Mesendoderm (in vitro differentiated cells): ENCODE measurements around the gene C1orf174.

Experiments
- DNase-seq: peaks from one replicate; pipeline ENCODE4 v3.0.0; 2013
- H2AK5ac ChIP-seq: 2 replicates; pipeline ENCODE4 v1.6.1; 2013; ENCODE audit warnings: low read length, inconsistent platforms
- H2BK120ac ChIP-seq: 2 replicates; pipeline ENCODE4 v1.6.1; 2013; ENCODE audit warnings: low read depth, mild to moderate bottlenecking, low read length, moderate library complexity, mixed read lengths
- H2BK15ac ChIP-seq: replicated peaks from 2 replicates; pipeline ENCODE4 v1.6.1; 2013; ENCODE audit warnings: low read depth, mild to moderate bottlenecking, moderate library complexity
- H2BK5ac ChIP-seq: 2 replicates; pipeline ENCODE4 v1.6.1; 2013; ENCODE audit warnings: low read length, inconsistent platforms
- H3K18ac ChIP-seq: 2 replicates; pipeline ENCODE4 v1.6.1; 2013; ENCODE audit warnings: mild to moderate bottlenecking, low read length, mixed read lengths
- H3K23ac ChIP-seq: one replicate; pipeline ENCODE4 v1.6.1; 2013; ENCODE audit warnings: low read length
- H3K27ac ChIP-seq: 2 replicates; pipeline ENCODE4 v1.5.1; 2013; ENCODE audit warnings: low read depth, mild to moderate bottlenecking, inconsistent platforms, low read length, moderate library complexity
- H3K27me3 ChIP-seq: 2 replicates; pipeline ENCODE4 v1.6.1; 2013; ENCODE audit warnings: low read length, control low read depth, mild to moderate bottlenecking, inconsistent platforms; ENCODE audit not compliant: insufficient read depth, poor library complexity
- H3K36me3 ChIP-seq: 2 replicates; pipeline ENCODE4 v1.6.1; 2013; ENCODE audit warnings: low read length, inconsistent platforms; ENCODE audit not compliant: control insufficient read depth, insufficient read depth
- H3K4ac ChIP-seq: one replicate; pipeline ENCODE4 v1.6.1; 2013; ENCODE audit warnings: low read depth, mild to moderate bottlenecking, low read length, moderate library complexity
- H3K4me1 ChIP-seq: 2 replicates; pipeline ENCODE4 v1.6.1; 2013; ENCODE audit warnings: low read depth, low read length, inconsistent platforms; ENCODE audit not compliant: control insufficient read depth
- H3K4me2 ChIP-seq: 2 replicates; pipeline ENCODE4 v1.6.1; 2013; ENCODE audit warnings: low read length
- H3K4me3 ChIP-seq: 2 replicates; pipeline ENCODE4 v1.5.1; 2013; ENCODE audit warnings: mild to moderate bottlenecking, low read length
- H3K56ac ChIP-seq: one replicate; pipeline ENCODE4 v1.6.1; 2013; ENCODE audit warnings: low read length
- H3K79me1 ChIP-seq: 2 replicates; pipeline ENCODE4 v1.6.1; 2013; ENCODE audit warnings: low read length, inconsistent platforms
- H3K79me2 ChIP-seq: 2 replicates; pipeline ENCODE4 v1.6.1; 2013; ENCODE audit warnings: mild to moderate bottlenecking, low read length; ENCODE audit not compliant: control insufficient read depth, insufficient read depth
- H3K9ac ChIP-seq: 2 replicates; pipeline ENCODE4 v1.6.1; 2013; ENCODE audit warnings: low read length, inconsistent platforms
- H4K5ac ChIP-seq: one replicate; pipeline ENCODE4 v1.6.1; 2013; ENCODE audit warnings: low read length
- H4K8ac ChIP-seq: one replicate; pipeline ENCODE4 v1.6.1; 2013; ENCODE audit warnings: low read depth, mild to moderate bottlenecking, control low read depth, low read length, moderate library complexity
- WGBS: extraction: QIAGEN DNeasy Blood & Tissue Kit; methylation state at CpG from one replicate; pipeline ENCODE4 v1.1.7; 2013; ENCODE audit warnings: low lambda C conversion rate, missing lambda C conversion rate; ENCODE audit not compliant: insufficient coverage; ENCODE audit errors: extremely low coverage; 5-methylcytosine and 5-hydroxymethylcytosine counted together

C1orf174 gene

DNA sequence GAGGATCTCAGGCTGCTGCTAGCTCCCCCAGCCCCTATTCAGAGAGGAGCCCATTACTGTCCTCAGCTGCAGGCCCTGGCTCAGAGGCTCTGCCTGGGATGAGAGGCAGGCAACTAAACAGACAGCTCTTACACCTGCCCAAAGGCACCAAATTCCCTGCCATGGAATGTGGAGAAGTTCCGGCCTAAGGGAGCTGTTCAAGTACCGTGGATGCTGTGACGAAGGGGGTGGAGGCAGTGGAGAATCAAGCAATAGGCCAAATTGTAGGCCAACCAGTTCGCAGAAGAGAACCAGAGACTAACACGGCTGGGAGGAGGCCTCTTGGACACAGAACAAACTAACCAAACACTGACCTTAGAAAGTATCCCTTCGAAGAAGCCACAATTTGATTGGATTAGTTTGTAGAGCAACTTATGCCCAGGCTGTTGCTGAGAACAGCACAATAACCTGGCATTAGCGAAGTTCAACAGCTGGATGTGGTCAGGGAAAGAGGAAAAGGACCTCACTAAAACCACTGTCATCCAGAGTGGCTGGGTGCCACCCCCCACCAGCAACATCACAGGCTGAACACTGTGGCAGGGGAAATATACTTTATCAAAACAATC, 3.6 kb downstream of the C1orf174 start:
- WGBS = no CpG with 5 or more reads among the region's 7 CpGs

GRCh38 chr1:3895951-3896325, 4.1 kb downstream of the C1orf174 start:
- no peak overlapping the region for H3K9ac ChIP-seq
- no peak overlapping the region for H2BK120ac ChIP-seq
- WGBS = no CpG with 5 or more reads among the region's 4 CpGs

More for the DNA sequence above, 3.6 kb downstream of the C1orf174 start:
- Histone ChIP-seq H4K8ac (no peak overlapping the region), H3K18ac (no peak overlapping the region), H3K4me1 (no peaks in the 10 kb centered on the region), H3K79me2 (peaks cover 52% of the 10 kb centered on the region), H2AK5ac (no peak overlapping the region), H2BK15ac (no peak overlapping the region), H3K27ac (no peak overlapping the region), H3K27me3 (no peaks in the 10 kb centered on the region), H3K79me1 (peaks cover 27% of the 10 kb centered on the region), H2BK120ac (no peak overlapping the region), H3K4ac (no peak overlapping the region), H3K4me3 (no peak overlapping the region), H3K36me3 (peaks cover 4% of the 10 kb centered on the region), H3K56ac (no peak overlapping the region), H3K9ac (no peak overlapping the region), H3K4me2 (no peak overlapping the region), H3K23ac (no peak overlapping the region), H2BK5ac (no peak overlapping the region), H4K5ac (no peak overlapping the region)
- peak; percentile 45 for DNase-seq

GRCh38 chr1:3895279-3895950, 4.7 kb downstream of the C1orf174 start:
- Histone ChIP-seq H3K56ac (no peak overlapping the region), H2AK5ac (no peak overlapping the region), H3K36me3 (peaks cover 6% of the 10 kb centered on the region), H2BK5ac (no peak overlapping the region), H3K18ac (no peak overlapping the region), H3K79me2 (peaks cover 52% of the 10 kb centered on the region), H3K4me3 (no peak overlapping the region), H3K27ac (no peak overlapping the region), H3K23ac (no peak overlapping the region), H3K4me1 (no peaks in the 10 kb centered on the region), H3K4ac (no peak overlapping the region), H3K9ac (no peak overlapping the region), H4K8ac (no peak overlapping the region), H3K4me2 (no peak overlapping the region), H2BK15ac (no peak overlapping the region), H2BK120ac (no peak overlapping the region), H3K79me1 (peaks cover 28% of the 10 kb centered on the region), H3K27me3 (no peaks in the 10 kb centered on the region), H4K5ac (no peak overlapping the region)
- no CpG with 5 or more reads among the region's 13 CpGs for WGBS
- no peak for DNase-seq

More at GRCh38 chr1:3895951-3896325, 4.1 kb downstream of the C1orf174 start:
- Histone ChIP-seq H2BK5ac (no peak overlapping the region), H3K79me2 (peaks cover 52% of the 10 kb centered on the region), H3K18ac (no peak overlapping the region), H2BK15ac (no peak overlapping the region), H3K4me1 (no peaks in the 10 kb centered on the region), H3K56ac (no peak overlapping the region), H3K36me3 (peaks cover 6% of the 10 kb centered on the region), H2AK5ac (no peak overlapping the region), H3K23ac (no peak overlapping the region), H3K4ac (no peak overlapping the region), H3K4me3 (no peak overlapping the region), H4K5ac (no peak overlapping the region), H4K8ac (no peak overlapping the region), H3K4me2 (no peak overlapping the region), H3K27me3 (no peaks in the 10 kb centered on the region), H3K27ac (no peak overlapping the region), H3K79me1 (peaks cover 28% of the 10 kb centered on the region)
- no peak for DNase-seq

- Histone ChIP-seq H3K27ac (no peak overlapping the region), H3K4ac (no peak overlapping the region), H3K18ac (no peak overlapping the region), H2AK5ac (no peak overlapping the region), H3K79me1 (peaks cover 28% of the 10 kb centered on the region), H3K23ac (no peak overlapping the region), H3K56ac (no peak overlapping the region), H2BK120ac (no peak overlapping the region), H3K4me3 (no peak overlapping the region), H3K9ac (no peak overlapping the region), H3K79me2 (peaks cover 51% of the 10 kb centered on the region), H2BK15ac (no peak overlapping the region), H3K4me2 (no peak overlapping the region), H4K8ac (no peak overlapping the region), H3K4me1 (no peaks in the 10 kb centered on the region), H2BK5ac (no peak overlapping the region), H4K5ac (no peak overlapping the region), H3K36me3 (peaks cover 8% of the 10 kb centered on the region), H3K27me3 (no peaks in the 10 kb centered on the region)
- no CpG with 5 or more reads among the region's 17 CpGs for WGBS
- no peak for DNase-seq
Observed at GRCh38 chr1:3894626-3895278, 5.3 kb downstream of the C1orf174 start.

- Histone ChIP-seq H4K8ac (no peak overlapping the region), H4K5ac (no peak overlapping the region), H2BK15ac (no peak overlapping the region), H3K18ac (no peak overlapping the region), H3K36me3 (peaks cover 8% of the 10 kb centered on the region), H3K79me1 (peaks cover 24% of the 10 kb centered on the region), H3K4me1 (no peaks in the 10 kb centered on the region), H2BK5ac (no peak overlapping the region), H2BK120ac (no peak overlapping the region), H3K27me3 (no peaks in the 10 kb centered on the region), H2AK5ac (no peak overlapping the region), H3K56ac (no peak overlapping the region), H3K4me3 (no peak overlapping the region), H3K27ac (no peak overlapping the region), H3K4me2 (no peak overlapping the region), H3K23ac (no peak overlapping the region), H3K4ac (no peak overlapping the region), H3K79me2 (peaks cover 39% of the 10 kb centered on the region), H3K9ac (no peak overlapping the region)
- no CpG with 5 or more reads among the region's 5 CpGs for WGBS
- no peak for DNase-seq
Observed at GRCh38 chr1:3893190-3893589, 6.9 kb downstream of the C1orf174 start.
